ENCODE data around the gene ALAD.
"Not testable (repeated sequence)": the region's sequence is repeated elsewhere in the genome, so short reads cannot be mapped to it uniquely, and the experiment has no call there.

Gene ALAD

GRCh38 chr9:113372059-113372458 is 29.0 kb downstream of the ALAD start:
- DNase-seq = no peak

GRCh38 chr9:113370806-113371325 is 30.2 kb downstream of the ALAD start:
- no peak for DNase-seq

GRCh38 chr9:113369855-113370140 is 31.3 kb downstream of the ALAD start:
- DNase-seq = no peak

DNA sequence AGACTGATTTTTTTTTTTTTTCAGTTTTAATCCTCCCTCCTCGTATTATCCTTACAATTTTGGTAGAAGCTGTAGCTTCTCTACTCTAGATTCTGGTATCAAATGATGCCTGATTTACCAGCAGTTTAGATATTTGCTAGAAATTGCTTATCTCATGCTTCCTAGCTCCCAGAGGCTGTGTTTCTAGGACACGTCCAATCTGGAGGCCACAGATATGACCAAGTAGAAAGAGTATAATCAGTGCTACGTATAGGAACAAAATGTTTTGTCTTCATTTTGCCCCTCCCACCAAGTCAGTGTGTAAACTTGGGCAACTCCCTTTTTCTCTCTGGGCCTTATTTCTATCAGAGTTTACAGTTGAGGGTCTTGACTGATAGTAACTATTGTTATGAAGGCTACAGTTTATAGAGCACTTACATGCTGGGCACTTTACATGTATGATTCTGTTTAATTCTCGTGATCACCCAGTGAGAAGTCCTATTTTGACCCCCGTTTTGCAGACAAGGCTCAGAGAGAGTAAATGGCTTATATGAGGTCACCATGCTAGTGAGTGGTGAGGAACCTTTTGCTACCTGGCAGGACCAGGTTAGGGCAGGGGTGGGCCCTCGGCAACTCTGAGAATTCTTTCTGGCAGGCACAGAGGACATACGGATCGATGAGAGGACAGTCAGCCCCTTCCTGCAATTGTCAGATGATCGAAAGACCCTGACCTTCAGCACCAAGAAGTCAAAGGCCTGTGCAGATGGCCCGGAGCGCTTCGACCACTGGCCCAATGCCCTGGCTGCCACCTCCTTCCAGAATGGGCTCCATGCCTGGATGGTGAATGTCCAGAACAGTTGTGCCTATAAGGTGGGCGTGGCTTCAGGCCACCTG is 31.9 kb downstream of the ALAD start:
- no peak for DNase-seq

DNA sequence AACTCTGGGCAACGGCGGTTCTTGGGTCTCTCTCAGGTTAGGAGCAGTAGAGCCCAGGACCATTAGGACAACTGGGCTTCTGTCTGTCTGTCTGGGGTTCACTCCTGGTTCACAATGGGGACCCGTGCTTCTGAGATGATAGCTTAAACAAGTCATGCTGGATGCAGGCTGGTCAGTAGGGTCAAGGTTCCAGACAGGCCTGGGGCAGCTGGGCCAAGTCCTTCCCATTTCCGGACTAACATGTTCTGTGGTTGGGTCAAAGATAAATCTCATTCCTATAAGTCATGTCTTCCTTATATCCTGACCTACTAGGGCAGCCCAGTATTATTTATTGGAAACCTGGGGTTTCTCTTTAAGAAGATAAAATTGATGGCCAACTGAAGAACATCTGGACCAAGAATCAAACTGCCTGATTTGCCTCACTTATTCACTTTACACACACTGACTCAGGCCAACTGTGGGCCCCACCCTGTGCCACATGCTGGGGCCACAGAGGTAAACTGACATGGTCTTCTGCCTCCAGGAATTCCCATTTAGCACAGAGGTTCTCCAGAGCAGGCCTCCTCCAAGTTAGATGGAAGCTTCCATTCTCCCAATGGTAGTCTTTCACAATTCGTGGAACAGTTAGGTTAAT is 32.6 kb downstream of the ALAD start:
- no peak for DNase-seq

DNA sequence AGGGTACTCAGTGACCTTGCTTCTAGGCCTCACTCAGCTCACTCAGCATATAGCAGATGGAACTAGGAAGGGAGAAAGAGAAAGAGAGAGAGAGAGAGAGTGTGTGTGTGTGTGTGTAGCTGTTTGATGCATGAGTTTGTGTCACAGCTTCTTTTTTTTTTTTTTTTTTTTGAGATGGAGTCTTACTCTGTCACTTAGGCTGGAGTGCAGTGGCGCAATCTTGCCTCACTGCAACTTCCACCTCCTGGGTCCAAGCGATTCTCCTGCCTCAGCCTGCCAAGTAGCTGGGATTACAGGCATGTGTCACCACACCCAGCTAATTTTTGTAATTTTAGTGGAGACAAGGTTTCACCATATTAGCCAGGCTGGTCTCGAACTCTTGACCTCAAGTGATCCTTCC is 35.4 kb downstream of the ALAD start:
- not testable (repeated sequence) for DNase-seq

DNA sequence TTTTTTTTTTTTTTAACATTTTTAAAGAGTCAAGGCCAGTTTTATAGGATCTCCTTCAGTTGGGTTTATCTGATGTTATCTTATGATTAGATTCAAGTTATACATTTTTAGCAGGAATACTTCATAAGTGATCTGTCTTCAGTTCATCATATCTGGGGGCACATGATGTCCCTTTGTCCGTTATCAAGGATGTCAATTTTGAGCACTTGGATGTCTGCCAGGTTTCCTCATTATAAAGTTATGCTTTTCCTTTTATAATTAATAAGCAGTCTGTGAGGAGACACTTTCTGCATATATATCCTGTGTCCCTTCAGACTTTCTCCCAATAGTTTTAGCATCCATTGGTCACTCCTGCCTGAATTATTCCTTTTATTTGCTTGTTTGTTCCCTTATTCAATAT is 36.1 kb downstream of the ALAD start:
- no peak for DNase-seq

DNA sequence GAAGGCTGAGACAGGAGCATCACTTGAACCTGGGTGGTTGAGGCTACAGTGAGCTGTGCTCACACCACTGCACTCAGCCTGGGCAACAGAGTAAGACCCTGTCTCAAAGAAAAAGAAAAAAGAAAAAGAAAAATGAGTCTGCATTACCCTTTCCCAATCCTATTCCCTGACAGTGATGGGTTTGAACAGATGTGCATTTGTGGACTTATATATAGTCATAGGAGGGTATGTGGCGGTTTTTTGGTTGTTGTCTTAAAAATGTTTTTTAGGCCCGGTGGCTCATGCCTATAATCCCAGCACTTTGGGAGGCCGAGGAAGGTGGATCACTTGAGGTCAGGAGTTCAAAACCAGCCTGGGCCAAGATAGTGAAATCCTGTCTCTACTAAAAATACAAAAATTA is 37.7 kb downstream of the ALAD start:
- DNase-seq = no peak

GRCh38 chr9:113361304-113362018 is 39.6 kb downstream of the ALAD start:
- DNase-seq = no peak

- DNase-seq = no peak
These were observed 40.7 kb downstream of the ALAD start for GRCh38 chr9:113360242-113360842.

DNA sequence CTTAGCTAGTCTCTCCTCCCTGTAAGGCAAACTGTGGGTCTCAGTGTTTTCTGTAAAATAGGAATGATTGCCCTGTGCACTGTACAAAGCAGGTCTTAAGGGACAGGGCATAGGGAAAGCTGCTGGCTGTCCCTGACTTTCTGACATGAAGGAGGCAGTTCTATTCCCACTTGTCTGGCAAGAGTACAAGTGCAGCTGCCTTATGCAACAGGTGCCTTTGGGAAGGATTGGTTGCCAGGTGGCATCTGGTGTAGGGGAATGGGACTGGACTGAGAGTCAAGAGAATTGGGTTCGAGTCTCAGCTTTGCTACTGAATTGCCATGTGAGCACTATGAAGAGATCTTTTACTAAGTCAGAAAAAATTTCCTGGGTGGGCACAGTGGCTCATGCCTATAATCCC is 41.7 kb downstream of the ALAD start:
- DNase-seq = no peak

DNA sequence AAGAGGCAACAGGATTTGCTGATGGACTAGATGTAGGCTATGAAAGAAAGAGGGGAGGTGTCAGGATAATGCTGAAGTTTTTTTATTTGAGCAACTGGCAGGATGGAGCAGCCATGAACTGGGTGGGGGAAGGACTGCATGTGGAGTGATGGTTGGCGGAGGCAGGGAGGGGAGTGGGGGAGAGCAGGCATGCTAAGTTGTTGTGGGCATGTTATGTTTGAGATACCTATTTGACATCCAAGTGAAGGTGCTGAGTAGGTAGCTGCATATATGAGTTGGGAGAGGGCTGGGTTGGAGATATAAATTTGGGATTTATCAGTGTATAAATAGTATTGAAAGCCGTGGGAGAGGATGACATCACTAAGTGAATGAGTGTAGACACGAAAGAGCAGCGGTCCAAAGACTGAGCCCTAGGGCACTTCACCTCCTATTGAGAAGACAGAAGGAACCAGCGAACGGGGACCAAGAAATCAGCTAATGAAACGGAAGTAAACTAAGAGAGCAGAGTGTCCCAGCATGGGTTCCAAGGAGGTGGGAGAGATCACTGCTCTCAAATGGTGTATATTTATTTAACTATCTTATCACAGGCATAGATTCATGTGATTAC is 44.3 kb downstream of the ALAD start:
- no peak for DNase-seq

DNA sequence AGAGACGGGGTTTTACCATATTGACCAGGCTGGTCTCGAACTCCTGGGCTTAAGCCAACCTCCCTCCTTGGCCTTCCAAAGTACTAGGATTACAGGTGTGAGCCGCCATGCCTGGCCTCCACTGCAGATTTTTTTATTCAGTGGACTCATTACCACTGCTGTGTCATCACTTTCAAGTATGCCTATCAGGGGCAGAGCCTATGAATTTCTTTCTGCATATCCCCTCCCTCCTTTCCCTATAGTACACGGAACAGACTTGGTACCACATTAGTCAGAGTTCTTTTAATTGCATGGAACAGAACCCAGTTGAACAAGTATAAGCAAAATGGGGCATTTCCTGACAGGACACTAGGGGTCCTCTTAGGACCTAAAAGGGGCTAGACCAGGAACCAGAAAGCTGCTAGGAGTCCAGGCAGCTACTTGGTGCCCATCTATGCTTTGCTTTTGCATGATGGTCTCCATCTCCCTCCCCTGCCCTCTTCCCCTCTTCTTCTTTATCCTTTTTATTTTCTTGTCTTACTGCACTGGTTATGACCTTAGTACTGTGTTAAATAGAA is 46.0 kb downstream of the ALAD start:
- no peak for DNase-seq

DNA sequence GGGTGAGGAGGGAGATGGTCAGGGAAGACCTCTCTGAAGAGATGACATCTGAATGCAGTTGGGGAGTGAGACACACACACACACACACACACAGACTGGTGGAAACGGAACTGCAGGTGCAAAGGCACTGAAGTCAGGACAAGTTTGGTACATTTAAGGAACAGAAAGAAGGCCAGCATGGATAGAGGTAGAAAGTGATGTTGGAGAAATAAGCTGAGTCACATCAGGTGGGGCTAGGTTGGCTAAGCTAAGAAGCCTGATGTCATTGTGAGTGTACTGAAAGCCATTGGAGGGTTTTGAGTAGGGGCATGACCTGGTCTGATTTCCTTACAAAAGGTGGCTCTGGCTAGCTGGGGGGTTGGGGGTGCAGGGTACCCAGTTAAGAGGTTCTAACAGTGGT is 48.7 kb downstream of the ALAD start:
- no peak for DNase-seq

DNA sequence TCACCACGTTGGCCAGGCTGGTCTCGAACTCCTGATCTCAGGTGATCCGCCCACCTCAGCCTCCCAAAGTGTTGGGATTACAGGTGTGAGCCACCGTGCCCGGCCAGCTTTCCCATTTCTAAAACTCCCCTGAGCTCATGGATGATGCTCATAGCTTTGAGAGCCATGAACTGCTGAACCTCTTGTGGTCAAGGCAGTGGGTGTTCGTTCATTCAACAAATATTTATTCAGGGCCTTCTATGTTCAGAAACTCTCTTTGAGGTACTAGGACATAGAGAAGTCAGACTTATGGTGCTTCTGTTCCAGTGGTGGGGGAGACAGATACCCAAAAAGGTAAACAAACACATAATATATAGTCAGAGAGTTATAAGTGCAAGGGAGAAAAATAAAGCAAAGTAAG is 49.1 kb downstream of the ALAD start:
- DNase-seq = no peak

- no peak for DNase-seq
These were observed 50.1 kb downstream of the ALAD start for GRCh38 chr9:113350937-113351336.

- no peak for DNase-seq
These were observed 50.9 kb downstream of the ALAD start for GRCh38 chr9:113350107-113350661.

- no peak for DNase-seq
These were observed 51.5 kb downstream of the ALAD start, which contains the start of gene BSPRY for GRCh38 chr9:113349445-113350094. TSS of gene BSPRY (plus strand) at chr9:113349541. CDS start at chr9:113349580, 39 bp downstream.

DNA sequence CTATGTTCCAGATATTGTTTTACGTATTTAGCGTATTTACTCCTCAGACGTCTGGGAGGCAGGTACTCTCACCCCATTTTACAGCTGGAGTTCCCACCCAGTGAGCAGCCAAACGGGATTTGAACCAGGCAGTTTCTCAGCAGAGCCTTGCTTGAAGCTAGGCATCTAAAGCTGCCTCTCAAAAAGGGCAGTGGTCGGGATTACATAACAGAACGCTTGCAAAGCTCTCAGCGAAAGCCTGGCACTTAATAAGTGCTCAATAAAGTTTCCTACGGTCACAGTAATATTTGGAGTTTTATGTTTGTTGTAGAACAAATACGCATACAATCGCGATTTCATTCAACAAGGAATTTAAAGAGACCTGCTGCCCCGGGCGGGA is 52.0 kb downstream of the ALAD start:
- no peak for DNase-seq

GRCh38 chr9:113348437-113348836 is 52.6 kb downstream of the ALAD start:
- no peak for DNase-seq

DNA sequence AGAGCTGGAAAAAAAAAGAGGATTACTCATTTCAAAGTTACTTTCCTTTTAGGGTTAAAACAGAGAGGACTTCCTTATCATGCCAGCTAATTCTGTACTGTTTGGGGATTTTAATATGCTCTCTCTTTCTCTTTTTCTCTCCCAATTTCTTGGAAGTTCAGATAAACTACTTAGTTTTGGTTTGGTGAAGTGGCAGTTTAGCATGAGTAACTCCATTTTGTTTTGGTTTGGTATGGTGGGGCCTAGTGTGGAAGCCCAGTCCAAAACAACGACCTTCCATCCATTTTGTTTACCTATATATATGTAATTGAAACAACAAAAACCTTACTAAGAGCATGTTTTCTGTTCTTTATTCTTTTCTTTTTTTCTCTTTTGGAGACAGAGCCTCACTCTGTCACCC is 55.4 kb downstream of the ALAD start:
- no peak for DNase-seq

DNA sequence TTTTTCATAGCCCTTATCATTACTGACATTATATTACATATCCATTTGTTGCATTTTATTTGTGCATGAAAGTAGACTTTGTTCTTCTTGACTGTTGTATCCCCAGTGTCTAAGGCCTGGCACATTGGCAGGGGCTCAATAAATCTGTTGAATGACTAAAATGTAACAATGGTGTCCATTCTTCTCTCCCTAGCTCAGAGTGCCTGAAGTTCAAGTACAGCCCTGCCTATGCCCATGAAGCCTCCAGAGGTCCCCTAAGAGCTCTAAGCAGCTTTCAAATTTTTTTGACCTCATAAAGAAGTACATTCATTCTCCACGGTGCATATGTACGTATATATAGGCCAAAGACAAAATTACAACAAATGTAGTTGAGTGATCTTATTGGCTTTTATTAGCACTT is 55.9 kb downstream of the ALAD start:
- DNase-seq = no peak
